ENCODE results near the gene NUDT8.

DNA sequence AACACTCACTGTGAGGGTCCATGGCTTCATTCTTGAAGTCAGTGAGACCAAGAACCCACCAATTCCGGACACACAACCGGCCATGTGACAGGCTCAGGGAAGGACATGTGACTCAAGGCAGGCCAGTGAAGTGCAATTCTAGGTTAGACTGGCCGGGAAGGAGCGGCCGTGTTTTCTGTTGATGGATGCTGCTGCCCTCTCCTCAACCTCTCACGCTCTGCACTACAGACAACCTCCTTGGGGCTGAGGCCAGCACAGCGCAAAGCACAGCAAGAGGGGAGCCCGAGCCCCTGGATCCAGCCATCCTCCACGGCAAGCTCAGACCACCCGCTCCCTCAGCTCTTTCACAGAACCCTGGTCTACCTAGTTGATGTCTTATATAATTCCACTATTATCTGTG is 2.8 kb downstream of the NUDT8 start:
- TF ChIP-seq, protein P1, sequence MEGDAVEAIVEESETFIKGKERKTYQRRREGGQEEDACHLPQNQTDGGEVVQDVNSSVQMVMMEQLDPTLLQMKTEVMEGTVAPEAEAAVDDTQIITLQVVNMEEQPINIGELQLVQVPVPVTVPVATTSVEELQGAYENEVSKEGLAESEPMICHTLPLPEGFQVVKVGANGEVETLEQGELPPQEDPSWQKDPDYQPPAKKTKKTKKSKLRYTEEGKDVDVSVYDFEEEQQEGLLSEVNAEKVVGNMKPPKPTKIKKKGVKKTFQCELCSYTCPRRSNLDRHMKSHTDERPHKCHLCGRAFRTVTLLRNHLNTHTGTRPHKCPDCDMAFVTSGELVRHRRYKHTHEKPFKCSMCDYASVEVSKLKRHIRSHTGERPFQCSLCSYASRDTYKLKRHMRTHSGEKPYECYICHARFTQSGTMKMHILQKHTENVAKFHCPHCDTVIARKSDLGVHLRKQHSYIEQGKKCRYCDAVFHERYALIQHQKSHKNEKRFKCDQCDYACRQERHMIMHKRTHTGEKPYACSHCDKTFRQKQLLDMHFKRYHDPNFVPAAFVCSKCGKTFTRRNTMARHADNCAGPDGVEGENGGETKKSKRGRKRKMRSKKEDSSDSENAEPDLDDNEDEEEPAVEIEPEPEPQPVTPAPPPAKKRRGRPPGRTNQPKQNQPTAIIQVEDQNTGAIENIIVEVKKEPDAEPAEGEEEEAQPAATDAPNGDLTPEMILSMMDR (conservative IDR thresholded peaks at IDR 0.05) = no peak
- TF ChIP-seq EZH2 (IDR thresholded peaks at IDR 0.05; ENCODE audit: low read depth) = no peak

Data from PC-9 (cell line).